A673 (cell line): ENCODE results near the gene KCNB1.

Experiments
- EZH2 ChIP-seq: fragments of 200-600 bp; sonication (generic); IDR thresholded peaks from 2 replicates; pipeline ENCODE4 v1.6.1; 2017; ENCODE audit warnings: borderline replicate concordance, low read depth, mild to moderate bottlenecking, mixed read lengths, antibody characterized with exemption, low read length; ENCODE audit not compliant: poor library complexity, severe bottlenecking
- TF ChIP-seq, protein P1 (sequence below): fragments of 300-800, 200-600 bp; sonication (generic); conservative IDR thresholded peaks from 2 replicates; pipeline ENCODE4 v1.5.1; 2017; ENCODE audit warnings: low read depth, mild to moderate bottlenecking, antibody characterized with exemption, low read length, moderate library complexity, mixed read lengths

DNA sequence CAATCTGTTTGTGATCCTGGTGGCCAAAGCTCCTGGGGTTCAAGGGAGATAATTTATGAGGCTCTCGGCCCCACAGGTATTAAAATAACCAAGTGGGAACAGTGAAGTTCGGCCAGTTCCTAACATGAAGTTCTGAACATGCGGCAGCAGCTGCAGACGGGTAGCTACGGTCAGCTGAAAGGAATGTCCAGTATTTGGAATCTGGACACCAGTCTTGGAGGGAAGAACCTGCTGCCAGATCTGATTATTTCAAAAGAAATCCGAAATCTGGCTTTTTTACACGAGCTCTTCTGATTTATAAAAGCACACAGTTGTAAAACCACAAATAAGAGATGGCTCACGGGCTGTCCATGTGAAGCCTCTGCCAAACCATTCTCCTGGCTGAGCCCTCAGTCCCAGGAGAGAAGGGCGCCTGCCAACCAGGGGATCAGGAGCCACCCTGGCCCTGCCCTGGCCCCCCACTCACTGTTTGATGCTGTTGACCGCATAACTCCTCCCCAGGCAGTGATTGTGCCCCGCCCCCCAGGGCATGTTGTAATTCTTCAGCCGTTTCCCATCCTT is 28.2 kb upstream of the KCNB1 start:
- TF ChIP-seq, protein P1, sequence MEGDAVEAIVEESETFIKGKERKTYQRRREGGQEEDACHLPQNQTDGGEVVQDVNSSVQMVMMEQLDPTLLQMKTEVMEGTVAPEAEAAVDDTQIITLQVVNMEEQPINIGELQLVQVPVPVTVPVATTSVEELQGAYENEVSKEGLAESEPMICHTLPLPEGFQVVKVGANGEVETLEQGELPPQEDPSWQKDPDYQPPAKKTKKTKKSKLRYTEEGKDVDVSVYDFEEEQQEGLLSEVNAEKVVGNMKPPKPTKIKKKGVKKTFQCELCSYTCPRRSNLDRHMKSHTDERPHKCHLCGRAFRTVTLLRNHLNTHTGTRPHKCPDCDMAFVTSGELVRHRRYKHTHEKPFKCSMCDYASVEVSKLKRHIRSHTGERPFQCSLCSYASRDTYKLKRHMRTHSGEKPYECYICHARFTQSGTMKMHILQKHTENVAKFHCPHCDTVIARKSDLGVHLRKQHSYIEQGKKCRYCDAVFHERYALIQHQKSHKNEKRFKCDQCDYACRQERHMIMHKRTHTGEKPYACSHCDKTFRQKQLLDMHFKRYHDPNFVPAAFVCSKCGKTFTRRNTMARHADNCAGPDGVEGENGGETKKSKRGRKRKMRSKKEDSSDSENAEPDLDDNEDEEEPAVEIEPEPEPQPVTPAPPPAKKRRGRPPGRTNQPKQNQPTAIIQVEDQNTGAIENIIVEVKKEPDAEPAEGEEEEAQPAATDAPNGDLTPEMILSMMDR: no peak
- no peak for TF ChIP-seq EZH2
